ENCODE results near the gene DCK.

Gene DCK

DNA sequence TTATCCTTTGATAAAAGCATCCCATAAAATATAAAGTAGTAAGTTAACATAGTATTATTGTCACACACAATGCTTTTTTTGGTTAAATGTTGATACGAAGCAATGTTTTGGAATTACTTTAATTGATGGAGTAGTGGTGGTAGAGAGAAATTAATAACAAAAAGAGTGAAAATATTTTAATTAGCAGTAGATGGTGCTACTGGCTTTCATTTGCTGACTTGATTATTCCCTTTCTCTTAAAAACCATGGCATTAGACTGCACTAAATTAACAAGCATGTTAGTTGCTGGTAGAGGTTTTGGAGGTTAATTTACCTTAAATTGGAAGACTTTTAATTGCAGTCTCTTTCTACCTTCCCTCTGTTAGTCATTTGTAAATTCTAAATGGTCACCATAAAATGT is 8.9 kb upstream of the DCK start:
- DNase-seq (ENCODE audit: low read depth in 2 of 2) = no peak
- TF ChIP-seq, protein P1, sequence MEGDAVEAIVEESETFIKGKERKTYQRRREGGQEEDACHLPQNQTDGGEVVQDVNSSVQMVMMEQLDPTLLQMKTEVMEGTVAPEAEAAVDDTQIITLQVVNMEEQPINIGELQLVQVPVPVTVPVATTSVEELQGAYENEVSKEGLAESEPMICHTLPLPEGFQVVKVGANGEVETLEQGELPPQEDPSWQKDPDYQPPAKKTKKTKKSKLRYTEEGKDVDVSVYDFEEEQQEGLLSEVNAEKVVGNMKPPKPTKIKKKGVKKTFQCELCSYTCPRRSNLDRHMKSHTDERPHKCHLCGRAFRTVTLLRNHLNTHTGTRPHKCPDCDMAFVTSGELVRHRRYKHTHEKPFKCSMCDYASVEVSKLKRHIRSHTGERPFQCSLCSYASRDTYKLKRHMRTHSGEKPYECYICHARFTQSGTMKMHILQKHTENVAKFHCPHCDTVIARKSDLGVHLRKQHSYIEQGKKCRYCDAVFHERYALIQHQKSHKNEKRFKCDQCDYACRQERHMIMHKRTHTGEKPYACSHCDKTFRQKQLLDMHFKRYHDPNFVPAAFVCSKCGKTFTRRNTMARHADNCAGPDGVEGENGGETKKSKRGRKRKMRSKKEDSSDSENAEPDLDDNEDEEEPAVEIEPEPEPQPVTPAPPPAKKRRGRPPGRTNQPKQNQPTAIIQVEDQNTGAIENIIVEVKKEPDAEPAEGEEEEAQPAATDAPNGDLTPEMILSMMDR (IDR thresholded peaks at IDR 0.05; ENCODE audit: low read depth, low read length) = no peak
- no peak overlapping the region for H3K4me3 ChIP-seq (replicated peaks in 1 of 2; ENCODE audit: low read depth in 2 of 2, low read length in 2 of 2)

DNA sequence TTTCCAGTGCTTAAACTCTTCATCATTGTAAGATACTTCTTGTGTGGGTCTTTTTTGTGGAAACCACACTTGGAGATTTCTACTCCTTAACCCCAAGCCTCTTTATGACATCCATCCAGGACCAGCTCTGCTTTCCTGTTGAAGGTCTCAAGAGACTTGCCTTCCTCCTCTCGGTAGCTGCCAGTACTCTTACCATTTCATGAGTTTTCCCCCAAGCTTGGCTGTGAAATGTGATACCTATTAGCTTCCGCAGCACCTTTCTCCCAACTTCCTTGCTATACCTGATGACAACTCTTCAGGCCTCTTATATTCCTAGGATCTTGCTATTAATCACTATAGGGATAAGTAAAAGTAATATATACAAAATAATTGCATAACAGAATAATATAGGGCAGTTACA is 1.9 kb upstream of the DCK start:
- DNase-seq (ENCODE audit: low read depth in 2 of 2) = no peak
- H3K4me3 ChIP-seq (replicated peaks in 1 of 2; ENCODE audit: low read depth in 2 of 2, low read length in 2 of 2) = no peak overlapping the region
- TF ChIP-seq, protein P1 (IDR thresholded peaks at IDR 0.05; ENCODE audit: low read depth, low read length) = no peak

DNA sequence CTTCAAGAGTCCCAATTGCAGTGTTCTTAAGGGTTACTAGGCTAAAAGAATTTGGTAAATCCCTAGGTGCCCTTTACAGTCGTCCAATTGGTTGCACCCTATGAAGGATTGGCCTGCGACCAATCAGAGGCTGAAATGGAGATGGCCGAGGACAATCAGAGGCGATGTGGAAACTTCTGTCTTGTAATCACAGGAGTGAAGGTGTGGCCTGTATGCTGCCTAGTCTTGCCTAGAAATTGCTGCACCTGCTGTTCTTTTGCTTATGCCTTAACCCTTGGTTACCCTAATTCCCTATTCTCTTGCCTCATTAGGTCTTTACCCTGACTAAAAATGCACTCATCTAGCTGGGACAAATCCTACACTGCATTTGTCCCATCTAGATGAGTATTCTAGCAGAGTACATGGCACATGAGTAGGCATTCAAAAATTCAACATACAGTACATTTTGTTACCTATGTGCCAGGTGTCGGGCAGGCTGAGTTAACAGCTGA is 1.0 kb upstream of the DCK start:
- TF ChIP-seq, protein P1 (IDR thresholded peaks at IDR 0.05; ENCODE audit: low read depth, low read length) = no peak
- no peak for DNase-seq (ENCODE audit: low read depth in 2 of 2)
- H3K4me3 ChIP-seq (replicated peaks in 1 of 2; ENCODE audit: low read depth in 2 of 2, low read length in 2 of 2) = peak overlapping the region in 1 of 2 donors; percentile 72

DNA sequence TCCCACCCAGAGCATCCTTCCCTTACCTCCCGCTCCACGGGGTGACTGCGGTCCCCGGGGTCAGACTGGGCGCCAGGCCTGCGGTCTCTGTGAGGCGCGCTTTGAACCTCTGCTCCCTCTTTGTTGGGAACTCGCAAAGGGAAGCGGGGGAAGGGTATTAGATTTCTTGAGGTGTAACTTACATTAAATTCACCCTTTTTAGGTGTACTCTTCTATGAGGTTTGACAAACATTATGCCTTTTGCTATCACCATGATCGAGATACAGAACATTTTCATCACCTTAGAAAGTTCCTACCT is 569 bp downstream of the DCK start:
- H3K4me3 ChIP-seq (replicated peaks in 1 of 2; ENCODE audit: low read depth in 2 of 2, low read length in 2 of 2) = peak overlapping the region; percentile 72 to 91
- DNase-seq (ENCODE audit: low read depth in 2 of 2) = no peak
- TF ChIP-seq, protein P1 (IDR thresholded peaks at IDR 0.05; ENCODE audit: low read depth, low read length) = no peak

DNA sequence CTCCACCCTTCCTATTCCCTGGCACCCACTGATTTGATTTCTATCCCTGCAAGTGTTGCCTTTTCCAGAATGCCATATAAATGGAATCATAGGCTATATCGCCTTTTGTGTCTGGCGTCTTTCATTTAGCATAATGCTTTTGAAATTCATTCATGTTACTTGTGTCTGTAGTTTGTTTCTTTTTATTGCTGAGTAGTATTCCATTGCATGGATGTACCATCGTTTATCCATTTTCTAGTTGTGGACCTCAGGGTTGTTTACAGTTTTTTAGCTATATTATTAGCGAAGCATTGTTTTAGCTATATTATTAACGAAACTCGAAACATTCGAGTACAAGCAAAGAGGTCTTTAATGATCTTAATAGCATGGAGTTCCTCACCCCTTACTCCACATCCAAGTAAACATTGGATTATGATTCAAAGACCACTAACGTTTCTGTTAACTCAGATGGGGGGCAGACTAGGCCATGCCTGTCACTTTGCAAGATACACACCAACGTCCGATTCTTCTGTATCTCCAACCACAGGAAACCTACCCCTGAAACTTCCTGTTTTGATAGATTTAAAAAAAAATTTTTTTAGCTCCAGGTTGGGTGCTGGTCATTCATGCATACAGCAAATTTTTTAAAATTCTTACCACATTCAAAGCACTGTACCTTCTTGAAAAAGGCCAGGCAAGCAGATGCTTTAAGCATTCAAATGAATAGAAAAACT is 1.1 kb downstream of the DCK start:
- no peak for DNase-seq (ENCODE audit: low read depth in 2 of 2)
- TF ChIP-seq, protein P1 (IDR thresholded peaks at IDR 0.05; ENCODE audit: low read depth, low read length) = no peak
- peak overlapping the region; percentile 72 to 91 for H3K4me3 ChIP-seq (replicated peaks in 1 of 2; ENCODE audit: low read depth in 2 of 2, low read length in 2 of 2)

DNA sequence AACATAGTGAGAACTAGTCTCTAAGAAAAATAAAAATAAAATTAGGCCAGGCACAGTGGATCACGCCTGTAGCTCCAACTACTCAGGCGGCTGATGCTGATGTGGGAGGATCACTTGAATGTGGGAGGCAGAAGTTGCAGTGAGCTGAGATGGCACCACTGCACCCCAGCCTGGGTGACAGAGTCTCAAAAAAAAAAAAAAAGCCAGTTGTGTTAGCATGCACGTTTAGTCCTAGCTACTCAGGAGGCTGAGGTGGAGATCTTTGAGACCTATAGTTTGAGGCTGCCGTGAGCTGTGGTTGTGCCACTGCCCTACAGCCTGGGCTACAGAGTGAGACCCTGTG is 2.5 kb downstream of the DCK start:
- no peak for DNase-seq (ENCODE audit: low read depth in 2 of 2)
- no peak overlapping the region for H3K4me3 ChIP-seq (replicated peaks in 1 of 2; ENCODE audit: low read depth in 2 of 2, low read length in 2 of 2)
- TF ChIP-seq, protein P1 (IDR thresholded peaks at IDR 0.05; ENCODE audit: low read depth, low read length) = no peak

DNA sequence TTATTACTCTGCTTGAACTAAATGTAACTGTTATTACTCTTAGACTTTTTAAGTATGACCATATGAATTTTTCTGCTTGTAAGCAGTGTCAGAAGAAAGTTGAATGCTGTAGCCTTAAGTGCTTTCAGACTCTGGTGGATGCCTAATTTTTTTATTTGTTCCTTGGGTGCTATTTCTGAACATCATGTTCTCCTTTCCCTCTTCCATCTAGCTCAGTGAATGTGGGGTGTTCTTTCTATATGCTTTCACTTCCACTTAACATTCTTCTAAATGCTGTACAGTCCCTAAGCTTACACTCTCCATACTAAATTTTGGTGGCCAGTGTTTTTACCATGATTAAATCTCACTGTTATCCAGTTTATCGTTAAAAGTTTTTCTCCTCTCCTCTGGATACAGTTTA is 3.6 kb downstream of the DCK start:
- TF ChIP-seq, protein P1 (IDR thresholded peaks at IDR 0.05; ENCODE audit: low read depth, low read length) = no peak
- H3K4me3 ChIP-seq (replicated peaks in 1 of 2; ENCODE audit: low read depth in 2 of 2, low read length in 2 of 2) = no peak overlapping the region
- no peak for DNase-seq (ENCODE audit: low read depth in 2 of 2)
